NCI-H2171 (cell line): ENCODE measurements around the gene DCDC1.

ENCODE experiments used
- DNase-seq: peaks from one replicate; lab custom pipeline; 2025; lab: John Stamatoyannopoulos, UW

The DCDC1 gene

GRCh38 chr11:30914143-30914762 is 455.3 kb downstream of the DCDC1 start:
- DNase-seq = peak; percentile 51

- no peak for DNase-seq
These were observed 458.3 kb downstream of the DCDC1 start for GRCh38 chr11:30911247-30911646.

GRCh38 chr11:30908857-30909256 is 460.7 kb downstream of the DCDC1 start:
- no peak for DNase-seq

- DNase-seq = no peak
These were observed 461.3 kb downstream of the DCDC1 start for GRCh38 chr11:30908272-30908671.

- DNase-seq = no peak
These were observed 466.6 kb downstream of the DCDC1 start for GRCh38 chr11:30902929-30903328.

- DNase-seq = no peak
These were observed 474.5 kb downstream of the DCDC1 start for GRCh38 chr11:30895046-30895445.

- DNase-seq = no peak
These were observed 476.2 kb downstream of the DCDC1 start for GRCh38 chr11:30893318-30893717.

GRCh38 chr11:30889143-30889794 is 480.3 kb downstream of the DCDC1 start:
- DNase-seq = no peak

GRCh38 chr11:30879322-30880005 is 490.1 kb downstream of the DCDC1 start:
- peak; percentile 43 for DNase-seq

GRCh38 chr11:30878400-30878799 is 491.1 kb downstream of the DCDC1 start:
- no peak for DNase-seq

GRCh38 chr11:30876663-30877396 is 492.7 kb downstream of the DCDC1 start:
- no peak for DNase-seq

GRCh38 chr11:30876228-30876627 is 493.3 kb downstream of the DCDC1 start:
- DNase-seq = no peak

- DNase-seq = no peak
These were observed 493.7 kb downstream of the DCDC1 start for GRCh38 chr11:30875806-30876205.

GRCh38 chr11:30873924-30874610 is 495.5 kb downstream of the DCDC1 start:
- DNase-seq = no peak

- no peak for DNase-seq
These were observed 500.9 kb downstream of the DCDC1 start for GRCh38 chr11:30868626-30869081.

- no peak for DNase-seq
These were observed 506.3 kb downstream of the DCDC1 start for GRCh38 chr11:30863209-30863608.

GRCh38 chr11:30861531-30861930 is 508.0 kb downstream of the DCDC1 start:
- no peak for DNase-seq

- DNase-seq = no peak
These were observed 508.5 kb downstream of the DCDC1 start for GRCh38 chr11:30861064-30861463.

GRCh38 chr11:30860146-30860545 is 509.4 kb downstream of the DCDC1 start:
- no peak for DNase-seq

GRCh38 chr11:30859669-30860068 is 509.9 kb downstream of the DCDC1 start:
- no peak for DNase-seq

GRCh38 chr11:30855383-30856006 is 514.0 kb downstream of the DCDC1 start:
- peak; percentile 43 for DNase-seq
